ENCODE results near the gene RNF157. TPM values are rescaled to one million over a fixed set of nuclear protein-coding genes. Genes with fewer than 3 reads are reported as not detected.

The RNF157 gene
- total and polyA plus RNA-seq, 2 of the 13 experiments (the other 11 are each of a cell fraction or from before 2014, with no cell fraction given): 0.44 to 1.5 TPM

GRCh38 chr17:76103274-76104139 is 136.8 kb downstream of the RNF157 start, which contains the start of gene EXOC7 (continued):
- TF ChIP-seq ZNF614 (CRISPR knock-in tag; IDR thresholded peaks at IDR 0.05; ENCODE audit: borderline replicate concordance) (no peak), ZNF292 (CRISPR knock-in tag; IDR thresholded peaks at IDR 0.05; ENCODE audit: borderline replicate concordance, low read depth) (peak; percentile 44; the same call in 1 of the 2 replicates), KIAA2018 (CRISPR knock-in tag; IDR thresholded peaks at IDR 0.05; ENCODE audit: borderline replicate concordance) (no peak), DZIP1 (CRISPR knock-in tag; IDR thresholded peaks at IDR 0.05) (peak; percentile 75; the same call in 1 of the 2 replicates), ZNF556 (CRISPR knock-in tag; IDR thresholded peaks at IDR 0.05; ENCODE audit: borderline replicate concordance) (no peak; the same call in 1 of the 2 replicates), NCOA2 (CRISPR knock-in tag; IDR thresholded peaks at IDR 0.05) (no peak; the same call in 1 of the 2 replicates), FOXM1 (CRISPR knock-in tag; IDR thresholded peaks at IDR 0.05) (no peak), ZBTB42 (CRISPR knock-in tag; IDR thresholded peaks at IDR 0.05) (peak; percentile 30; the same call in 1 of the 2 replicates), ZNF816 (CRISPR knock-in tag; IDR thresholded peaks at IDR 0.05; ENCODE audit: borderline replicate concordance) (peak; percentile 97), SMYD3 (CRISPR knock-in tag; IDR thresholded peaks at IDR 0.05) (no peak), GMEB2 (CRISPR knock-in tag; IDR thresholded peaks at IDR 0.05; ENCODE audit: low read depth) (no peak), ZNF878 (CRISPR knock-in tag; IDR thresholded peaks at IDR 0.05) (no peak; the same call in 1 of the 2 replicates), NFIB (CRISPR knock-in tag; IDR thresholded peaks at IDR 0.05; ENCODE audit: borderline replicate concordance) (no peak), KLF11 (CRISPR knock-in tag; IDR thresholded peaks at IDR 0.05) (no peak; the same call in 1 of the 2 replicates), PHF5A (CRISPR knock-in tag; IDR thresholded peaks at IDR 0.05; ENCODE audit: low read depth, unreplicated experiment) (peak; percentile 55), SNRNP70 (IDR thresholded peaks at IDR 0.05; ENCODE audit: low read depth, low read length) (no peak)
